ENCODE measurements around the gene NINL.

GRCh38 chr20:25527949-25528348 is 57.4 kb downstream of the NINL start:
- TF ChIP-seq CTCF (IDR thresholded peaks at IDR 0.05) (no peak), POLR2A (IDR thresholded peaks at IDR 0.05) (no peak)
